Tibial nerve (tissue), 3 donors: Measurements from ENCODE around the gene STX8.

ENCODE experiments used
- CTCF ChIP-seq, 5 experiments: fragments of 200-600 bp in 3 of 5; fragments of 450-650 bp in 2 of 5; sonication (generic) in 3 of 5; IDR thresholded peaks; one replicate each; pipeline ENCODE4 v1.5.1; 2016 to 2019; ENCODE audit warnings: antibody characterized with exemption in 5 of 5, mild to moderate bottlenecking in 3 of 5, moderate library complexity in 2 of 5
- POLR2A ChIP-seq, 2 donors: fragments of 450-650 bp; IDR thresholded peaks; one replicate each; pipeline ENCODE4 v1.6.1; 2017; ENCODE audit warnings: antibody characterized with exemption in 2 of 2, mild to moderate bottlenecking in 2 of 2, moderate library complexity in 2 of 2

DNA sequence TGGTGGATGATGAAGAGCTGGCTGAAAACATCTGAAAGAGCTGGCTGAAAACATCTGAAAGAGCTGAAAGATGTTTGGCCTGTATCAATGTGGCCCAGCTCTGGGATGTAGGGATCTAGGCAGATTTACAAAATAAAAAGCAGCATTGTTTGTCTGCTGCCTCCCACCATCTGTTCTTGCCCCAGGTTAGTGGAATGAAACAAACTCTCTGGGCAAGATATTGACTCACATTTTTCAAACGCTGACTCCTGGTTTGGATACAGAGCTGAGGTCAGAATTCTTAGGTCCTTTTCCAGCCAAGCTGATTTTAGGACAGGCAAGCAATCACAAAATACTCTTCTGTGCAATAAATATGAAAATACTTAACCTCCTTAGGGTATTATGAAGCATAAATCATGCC is 139.0 kb downstream of the STX8 start:
- TF ChIP-seq CTCF (IDR thresholded peaks at IDR 0.05) = no peak
- no peak for TF ChIP-seq POLR2A (IDR thresholded peaks at IDR 0.05)
